Activated CD8-positive, alpha-beta memory T cell treated with anti-CD3 and anti-CD28 coated beads, Interleukin-2, amount 50 U/mL, for 4 hours (primary cell): ENCODE measurements around the gene ST3GAL3.

Experiments used
- DNase-seq: peaks from one replicate; pipeline ENCODE4 v3.0.0-alpha.2; 2020

Gene ST3GAL3

DNA sequence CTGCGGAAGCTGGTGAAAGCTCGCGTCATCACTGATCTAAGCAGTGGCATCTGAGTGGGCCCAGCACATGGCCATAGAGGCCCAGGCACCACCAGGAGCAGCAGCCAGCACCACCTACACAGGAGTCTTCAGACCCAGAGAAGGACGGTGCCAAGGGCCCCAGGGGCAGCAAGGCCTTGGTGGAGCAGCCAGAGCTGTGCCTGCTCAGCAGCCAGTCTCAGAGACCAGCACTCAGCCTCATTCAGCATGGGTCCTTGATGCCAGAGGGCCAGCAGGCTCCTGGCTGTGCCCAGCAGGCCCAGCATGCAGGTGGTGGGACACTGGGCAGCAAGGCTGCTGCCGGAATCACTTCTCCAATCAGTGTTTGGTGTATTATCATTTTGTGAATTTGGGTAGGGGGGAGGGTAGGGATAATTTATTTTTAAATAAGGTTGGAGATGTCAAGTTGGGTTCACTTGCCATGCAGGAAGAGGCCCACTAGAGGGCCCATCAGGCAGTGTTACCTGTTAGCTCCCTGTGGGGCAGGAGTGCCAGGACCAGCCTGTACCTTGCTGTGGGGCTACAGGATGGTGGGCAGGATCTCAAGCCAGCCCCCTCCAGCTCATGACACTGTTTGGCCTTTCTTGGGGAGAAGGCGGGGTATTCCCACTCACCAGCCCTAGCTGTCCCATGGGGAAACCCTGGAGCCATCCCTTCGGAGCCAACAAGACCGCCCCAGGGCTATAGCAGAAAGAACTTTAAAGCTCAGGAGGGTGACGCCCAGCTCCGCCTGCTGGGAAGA, 223.0 kb downstream of the ST3GAL3 start:
- no peak for DNase-seq

DNA sequence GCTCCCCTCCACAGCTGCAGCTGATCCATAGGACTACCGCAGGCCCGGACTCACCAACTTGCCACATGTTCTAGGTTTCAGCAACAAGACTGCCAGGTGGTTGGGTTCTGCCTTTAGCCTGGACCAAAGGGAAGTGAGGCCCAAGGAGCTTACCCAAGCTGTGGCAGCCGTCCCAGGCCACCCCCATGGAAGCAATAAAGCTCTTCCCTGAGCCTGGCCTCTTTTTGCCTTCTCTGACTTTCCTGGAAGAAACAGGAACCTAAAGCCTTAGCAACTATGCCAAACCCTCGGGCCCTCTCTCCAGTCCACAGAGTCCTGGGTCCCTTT, 223.6 kb downstream of the ST3GAL3 start:
- no peak for DNase-seq

DNA sequence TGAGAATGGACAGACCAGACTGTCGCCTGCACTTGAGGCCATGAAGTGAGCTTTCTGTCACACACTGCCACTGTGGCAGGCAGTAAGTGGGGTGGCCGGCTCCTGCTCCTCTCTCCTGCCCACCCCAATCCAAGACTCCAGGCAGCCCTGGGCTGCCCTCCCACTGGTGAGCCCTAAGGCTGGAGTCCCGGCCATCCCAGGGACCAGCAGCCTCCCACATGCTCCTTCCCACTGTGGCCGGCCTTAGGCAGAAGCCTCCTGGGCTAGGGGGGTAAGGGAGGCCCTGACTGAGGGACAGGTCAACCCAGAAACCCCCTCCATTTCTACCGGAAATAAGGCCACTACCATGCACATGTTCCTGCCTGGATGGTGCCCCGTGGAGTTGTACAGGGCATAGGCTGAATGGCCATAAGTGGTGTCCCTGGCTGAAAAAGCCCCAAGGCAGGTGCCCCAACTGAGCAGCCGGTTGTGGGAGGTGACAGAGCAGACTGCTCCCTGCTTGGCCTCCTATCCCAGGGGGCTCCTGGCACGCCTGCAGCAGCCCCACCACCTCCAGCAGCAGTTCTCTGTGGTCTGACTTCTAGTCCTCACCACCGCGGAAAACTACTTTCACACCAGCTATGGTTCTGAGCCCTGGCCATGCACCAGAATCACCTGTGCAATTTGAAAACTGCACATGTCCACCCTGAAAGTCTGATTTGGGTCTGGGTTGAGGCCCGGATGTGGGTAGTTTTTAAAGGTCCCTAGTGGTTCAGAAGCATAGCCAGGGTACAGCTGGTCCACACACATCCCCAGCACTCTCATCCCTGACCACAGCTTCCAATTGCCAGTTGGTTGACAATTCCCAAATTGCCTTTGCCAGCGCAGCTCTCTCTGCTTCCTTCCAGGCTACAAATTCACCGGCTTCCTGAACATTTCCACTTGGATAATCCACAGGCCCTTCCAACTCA, 224.7 kb downstream of the ST3GAL3 start:
- DNase-seq: no peak

DNA sequence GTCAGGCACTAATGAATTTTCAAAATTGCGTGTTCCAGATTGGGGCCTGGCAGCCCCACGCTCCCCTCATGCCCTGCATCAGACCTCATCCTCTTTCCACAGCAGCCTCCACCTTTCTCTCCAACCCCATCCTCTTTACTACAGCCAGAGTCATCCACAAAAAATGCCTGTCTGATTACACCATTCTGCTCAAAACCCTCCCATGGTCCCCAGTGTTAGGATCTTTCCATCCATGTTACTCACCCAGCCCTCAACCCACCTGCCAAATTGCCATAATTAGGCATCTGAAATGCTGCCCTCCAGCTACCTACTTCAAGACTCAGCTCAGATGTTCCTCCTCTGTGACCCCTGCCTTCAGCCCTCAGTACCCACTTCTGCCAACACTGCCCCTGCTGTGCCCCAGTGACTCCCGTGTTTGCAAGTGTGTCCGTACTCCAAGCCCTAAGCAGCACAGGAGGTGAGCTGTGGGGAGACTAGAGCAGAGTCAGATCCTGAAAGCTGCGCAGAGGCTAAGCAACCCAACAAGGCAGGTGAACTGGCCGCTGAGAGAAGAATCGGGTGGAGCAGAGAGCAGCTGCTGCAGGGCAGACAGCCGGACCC, 225.6 kb downstream of the ST3GAL3 start:
- DNase-seq: no peak

DNA sequence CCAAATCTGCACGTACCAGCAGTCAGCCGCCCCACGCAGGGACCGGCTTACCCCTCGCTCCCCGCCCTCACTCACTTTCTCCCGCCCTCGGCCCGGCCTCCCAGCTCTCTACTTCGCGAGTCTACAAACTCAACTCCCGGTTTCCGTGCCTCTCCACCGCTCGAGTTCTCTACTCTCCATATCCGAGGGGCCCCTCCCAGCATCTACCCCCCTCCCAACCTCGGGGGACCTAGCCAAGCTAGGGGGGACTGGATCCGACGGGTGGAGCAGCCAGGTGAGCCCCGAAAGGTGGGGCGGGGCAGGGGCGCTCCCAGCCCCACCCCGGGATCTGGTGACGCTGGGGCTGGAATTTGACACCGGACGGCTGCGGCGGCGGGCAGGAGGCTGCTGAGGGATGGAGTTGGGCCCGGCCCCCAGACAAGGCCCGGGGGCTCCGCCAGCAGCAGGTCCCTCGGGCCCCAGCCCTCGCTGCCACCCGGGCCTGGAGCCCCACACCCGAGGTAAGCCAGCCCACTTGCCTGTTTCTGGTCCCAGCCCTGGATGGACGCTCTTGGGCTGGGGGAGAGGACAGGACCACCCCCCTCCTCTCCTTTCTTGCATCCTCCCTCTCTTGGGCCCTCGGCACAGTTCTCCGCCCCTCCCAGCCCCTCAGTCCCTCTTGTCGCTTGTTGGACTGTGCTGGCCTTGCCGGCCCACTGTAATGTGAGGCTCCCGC, 226.2 kb downstream of the ST3GAL3 start, which contains the start of gene ARTN:
Gene ARTN (plus strand): TSS at position 416 of the 715 bp plus-strand sequence. CDS start 1,856 bp downstream, outside the sequence.
- no peak for DNase-seq

DNA sequence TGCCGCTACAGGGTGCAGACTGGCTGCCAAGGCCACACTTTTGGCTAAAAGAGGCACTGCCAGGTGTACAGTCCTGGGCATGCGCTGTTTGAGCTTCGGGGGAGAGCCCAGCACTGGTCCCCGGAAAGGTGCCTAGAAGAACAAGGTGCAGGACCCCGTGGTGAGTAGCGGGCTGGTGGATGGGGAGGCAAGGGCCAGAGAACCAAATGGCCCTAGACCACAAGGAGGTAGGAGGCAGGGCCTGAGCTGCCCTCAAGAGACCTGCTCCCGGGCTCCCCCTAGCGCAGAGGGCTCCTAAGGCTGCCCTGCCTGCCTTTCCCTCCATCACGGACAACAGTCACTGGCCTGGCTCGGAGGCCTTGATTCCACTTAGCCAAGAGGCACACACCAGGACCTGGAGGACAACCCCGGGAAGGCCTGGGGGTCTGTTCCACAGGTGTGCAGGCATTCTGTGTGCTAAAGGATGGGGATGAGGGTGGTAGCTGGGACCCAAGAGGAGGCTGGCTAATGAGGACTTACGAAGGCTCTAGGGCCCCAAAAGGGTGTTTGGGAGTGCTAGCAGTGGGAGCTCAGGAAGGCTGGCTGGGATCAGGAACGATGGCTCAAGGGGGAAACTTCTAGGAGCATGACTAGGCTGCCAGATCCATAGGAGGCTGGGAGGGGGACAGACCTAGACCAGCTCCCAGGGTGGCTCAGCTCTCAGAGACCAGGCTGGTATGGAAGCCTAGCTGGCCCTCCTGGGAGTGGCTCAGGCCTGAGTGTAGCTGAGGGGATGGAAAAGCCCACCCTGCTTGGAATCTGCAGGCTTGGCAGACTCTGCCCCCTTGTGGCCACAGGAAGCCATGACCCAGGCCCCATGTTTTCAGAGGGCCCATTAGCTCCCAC, 227.0 kb downstream of the ST3GAL3 start:
- peak; percentile 54 for DNase-seq

DNA sequence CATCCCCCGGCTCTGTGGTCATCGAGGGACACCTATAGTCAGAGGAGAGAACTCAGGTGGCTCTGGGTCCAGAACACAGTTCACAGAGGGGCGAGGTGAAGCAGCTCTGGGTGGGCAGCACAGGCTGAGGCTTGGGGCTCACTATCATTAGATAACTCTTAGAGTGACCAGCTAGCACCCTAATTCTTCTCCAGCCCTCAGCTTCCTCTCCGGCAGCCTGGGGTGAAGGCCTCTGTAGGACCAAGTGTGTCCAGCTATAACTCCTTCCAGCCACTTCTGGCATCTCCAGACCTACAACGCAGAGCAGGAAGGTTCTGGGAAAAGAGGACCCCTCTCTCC, 227.6 kb downstream of the ST3GAL3 start:
- DNase-seq: no peak

DNA sequence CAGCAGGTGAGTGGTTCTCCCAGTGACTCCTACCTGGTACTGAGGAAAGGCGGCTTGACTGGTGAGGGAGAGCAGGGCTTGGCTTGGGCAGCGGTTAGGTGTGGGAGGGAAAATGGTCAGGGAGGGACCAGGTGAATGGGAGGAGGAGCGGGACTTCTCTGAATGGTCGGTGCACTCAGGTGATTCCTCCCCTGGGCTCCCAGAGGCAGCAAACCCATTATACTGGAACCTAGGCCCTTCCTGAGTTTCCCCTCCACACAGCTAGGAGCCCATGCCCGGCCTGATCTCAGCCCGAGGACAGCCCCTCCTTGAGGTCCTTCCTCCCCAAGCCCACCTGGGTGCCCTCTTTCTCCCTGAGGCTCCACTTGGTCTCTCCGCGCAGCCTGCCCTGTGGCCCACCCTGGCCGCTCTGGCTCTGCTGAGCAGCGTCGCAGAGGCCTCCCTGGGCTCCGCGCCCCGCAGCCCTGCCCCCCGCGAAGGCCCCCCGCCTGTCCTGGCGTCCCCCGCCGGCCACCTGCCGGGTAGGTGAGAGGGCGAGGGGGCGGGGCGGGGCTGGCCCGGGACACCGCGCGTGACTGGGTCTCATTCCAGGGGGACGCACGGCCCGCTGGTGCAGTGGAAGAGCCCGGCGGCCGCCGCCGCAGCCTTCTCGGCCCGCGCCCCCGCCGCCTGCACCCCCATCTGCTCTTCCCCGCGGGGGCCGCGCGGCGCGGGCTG, 228.5 kb downstream of the ST3GAL3 start:
- DNase-seq: no peak

DNA sequence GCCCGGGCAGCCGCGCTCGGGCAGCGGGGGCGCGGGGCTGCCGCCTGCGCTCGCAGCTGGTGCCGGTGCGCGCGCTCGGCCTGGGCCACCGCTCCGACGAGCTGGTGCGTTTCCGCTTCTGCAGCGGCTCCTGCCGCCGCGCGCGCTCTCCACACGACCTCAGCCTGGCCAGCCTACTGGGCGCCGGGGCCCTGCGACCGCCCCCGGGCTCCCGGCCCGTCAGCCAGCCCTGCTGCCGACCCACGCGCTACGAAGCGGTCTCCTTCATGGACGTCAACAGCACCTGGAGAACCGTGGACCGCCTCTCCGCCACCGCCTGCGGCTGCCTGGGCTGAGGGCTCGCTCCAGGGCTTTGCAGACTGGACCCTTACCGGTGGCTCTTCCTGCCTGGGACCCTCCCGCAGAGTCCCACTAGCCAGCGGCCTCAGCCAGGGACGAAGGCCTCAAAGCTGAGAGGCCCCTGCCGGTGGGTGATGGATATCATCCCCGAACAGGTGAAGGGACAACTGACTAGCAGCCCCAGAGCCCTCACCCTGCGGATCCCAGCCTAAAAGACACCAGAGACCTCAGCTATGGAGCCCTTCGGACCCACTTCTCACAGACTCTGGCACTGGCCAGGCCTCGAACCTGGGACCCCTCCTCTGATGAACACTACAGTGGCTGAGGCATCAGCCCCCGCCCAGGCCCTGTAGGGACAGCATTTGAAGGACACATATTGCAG, 229.3 kb downstream of the ST3GAL3 start:
- no peak for DNase-seq

DNA sequence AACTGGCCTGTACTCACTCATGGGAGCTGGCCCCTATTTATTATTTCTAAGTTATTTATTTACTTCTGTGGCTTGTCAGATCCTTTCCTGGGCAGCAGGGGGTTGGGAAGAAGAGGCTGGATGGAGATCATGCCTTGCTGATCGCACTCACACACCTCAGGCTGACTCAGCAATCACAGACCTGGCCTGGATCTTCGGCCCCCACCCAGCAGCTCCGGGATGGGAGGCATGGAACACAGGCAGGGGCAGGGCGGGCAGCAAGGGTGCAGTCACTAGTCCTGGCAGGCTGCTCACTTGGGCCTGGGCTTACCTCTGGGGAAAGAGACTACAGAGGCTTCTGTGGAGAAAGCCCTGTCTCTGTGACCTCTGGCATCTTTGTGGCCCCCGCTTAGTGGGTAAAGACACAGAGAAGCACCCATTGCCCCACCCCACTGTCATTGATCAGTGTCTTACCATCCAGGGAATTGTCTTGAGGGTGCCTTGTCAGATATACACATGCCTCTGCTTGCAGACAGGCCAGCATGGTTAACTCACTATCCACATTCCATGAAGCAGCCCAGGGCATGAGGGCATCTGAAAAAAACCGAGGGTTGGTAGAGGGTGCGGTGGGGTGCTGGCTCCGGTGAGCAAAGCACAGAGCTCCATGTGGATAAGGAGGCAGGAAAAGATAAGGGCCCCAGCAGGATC, 230.0 kb downstream of the ST3GAL3 start:
- DNase-seq: no peak

DNA sequence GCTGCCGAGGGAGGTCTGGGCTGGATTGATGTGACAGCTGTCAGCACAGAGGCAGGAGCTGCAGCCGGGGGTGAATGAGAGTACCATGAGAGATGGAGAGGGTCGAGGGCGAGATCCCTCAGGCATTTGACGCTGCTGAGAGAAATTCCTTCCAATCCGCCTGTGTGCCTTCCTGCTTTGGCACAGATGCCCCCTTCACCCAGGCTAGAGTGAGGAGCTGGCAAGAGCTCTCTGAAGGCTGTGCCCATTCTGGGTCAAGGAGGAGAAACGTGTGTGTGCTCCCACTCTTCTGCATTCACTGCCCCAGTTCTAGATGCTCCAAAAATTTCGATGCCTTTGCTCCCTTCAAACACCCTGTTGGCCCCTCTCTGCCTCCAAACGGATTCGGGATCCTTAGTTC, 231.0 kb downstream of the ST3GAL3 start:
- DNase-seq: no peak

DNA sequence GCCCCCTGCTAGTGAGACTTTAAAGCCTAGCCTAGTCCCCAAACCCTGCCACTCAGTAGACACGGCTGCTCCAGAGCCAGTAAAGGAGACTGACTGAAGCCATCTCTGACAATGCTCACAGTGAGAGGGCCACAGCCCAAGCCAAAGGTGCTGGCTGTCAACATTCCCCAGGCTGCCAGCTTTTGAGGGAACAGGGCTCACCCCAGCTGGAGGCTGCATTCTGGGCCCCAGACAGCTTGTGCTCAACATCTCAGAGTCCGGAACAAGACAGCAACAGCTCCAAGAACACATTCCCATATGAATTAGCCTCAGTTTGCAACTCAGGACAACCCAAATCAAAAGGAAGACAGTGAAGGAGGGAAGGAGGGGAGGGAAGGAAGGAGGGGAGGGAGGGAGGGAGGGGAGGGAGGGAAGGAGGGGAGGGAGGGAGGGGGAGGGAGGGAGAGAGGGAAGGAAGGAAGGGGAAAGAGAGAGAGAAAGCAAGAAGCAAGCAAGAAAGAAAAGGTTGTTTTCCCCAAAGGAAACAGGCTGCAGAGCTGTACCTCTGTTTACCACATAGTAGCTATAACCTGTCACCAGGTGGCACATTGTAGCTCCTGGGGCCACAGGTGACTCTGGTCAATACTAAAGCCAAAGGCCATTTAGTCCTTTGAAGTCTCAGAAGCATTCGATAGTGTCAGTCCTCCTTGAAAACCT, 231.7 kb downstream of the ST3GAL3 start:
- no peak for DNase-seq

DNA sequence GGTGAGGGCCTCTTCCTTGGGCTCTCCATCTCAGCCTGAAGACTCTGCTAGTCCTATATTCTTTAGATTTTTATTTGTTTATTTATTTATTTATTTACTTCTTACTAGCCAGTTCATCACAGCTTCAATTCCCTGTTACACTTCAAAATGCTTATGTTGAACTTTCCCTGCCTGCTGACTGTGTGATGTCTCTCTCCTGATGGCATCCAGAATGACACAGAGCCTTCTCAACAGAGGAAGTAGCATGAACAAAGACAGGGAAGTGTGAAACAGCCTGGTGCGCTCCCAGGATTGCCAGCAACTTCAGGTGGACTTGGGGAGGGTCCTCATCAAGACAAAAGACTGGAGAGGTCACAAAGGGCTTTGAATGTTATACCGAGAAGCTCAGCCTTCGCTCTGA, 235.1 kb downstream of the ST3GAL3 start:
- no peak for DNase-seq

DNA sequence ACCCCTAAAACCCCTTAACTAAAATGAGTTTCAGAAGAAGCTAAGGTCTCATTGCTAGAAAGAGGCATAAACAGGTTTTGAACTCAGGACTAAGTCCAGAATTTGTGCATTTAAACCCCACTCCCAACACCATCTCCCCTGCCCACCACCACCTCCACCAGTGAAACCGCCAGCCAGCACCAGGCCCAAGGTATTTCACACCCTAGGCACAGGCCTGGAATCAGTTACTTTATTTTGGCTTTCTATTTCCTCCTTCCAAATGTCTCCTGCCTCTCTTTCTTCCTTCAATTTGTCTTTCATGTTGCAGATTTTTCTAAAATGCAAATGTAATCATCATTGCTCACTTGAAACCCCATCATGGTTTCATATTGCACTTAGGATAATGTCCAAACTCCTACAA, 237.5 kb downstream of the ST3GAL3 start:
- DNase-seq: no peak

DNA sequence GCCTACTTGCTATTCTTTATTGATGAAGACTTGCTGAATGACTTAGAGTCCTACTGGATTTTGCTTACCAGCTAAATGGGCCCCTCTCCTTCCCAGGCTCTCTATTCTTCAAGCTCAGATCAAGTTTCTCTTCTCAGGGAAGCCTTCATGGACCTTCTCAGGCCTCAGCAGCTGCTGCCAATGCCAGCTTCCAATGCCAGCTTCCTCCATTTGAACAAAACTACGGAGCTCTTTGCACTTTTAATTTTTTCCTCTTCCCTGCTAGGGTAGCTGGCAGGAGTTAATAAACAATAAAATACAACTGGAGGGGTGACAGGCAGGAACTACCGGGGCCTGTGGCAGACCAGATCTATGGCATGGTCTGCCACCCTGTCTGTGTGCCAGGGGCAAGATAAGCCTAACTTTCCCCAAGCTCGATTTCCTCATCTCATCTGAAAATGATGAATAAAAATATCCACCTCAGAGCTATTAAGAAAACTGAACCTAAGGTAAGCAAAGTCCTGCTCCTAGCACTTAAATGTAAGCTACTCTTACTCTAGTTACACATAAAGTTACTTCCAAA, 238.4 kb downstream of the ST3GAL3 start:
- DNase-seq: no peak

DNA sequence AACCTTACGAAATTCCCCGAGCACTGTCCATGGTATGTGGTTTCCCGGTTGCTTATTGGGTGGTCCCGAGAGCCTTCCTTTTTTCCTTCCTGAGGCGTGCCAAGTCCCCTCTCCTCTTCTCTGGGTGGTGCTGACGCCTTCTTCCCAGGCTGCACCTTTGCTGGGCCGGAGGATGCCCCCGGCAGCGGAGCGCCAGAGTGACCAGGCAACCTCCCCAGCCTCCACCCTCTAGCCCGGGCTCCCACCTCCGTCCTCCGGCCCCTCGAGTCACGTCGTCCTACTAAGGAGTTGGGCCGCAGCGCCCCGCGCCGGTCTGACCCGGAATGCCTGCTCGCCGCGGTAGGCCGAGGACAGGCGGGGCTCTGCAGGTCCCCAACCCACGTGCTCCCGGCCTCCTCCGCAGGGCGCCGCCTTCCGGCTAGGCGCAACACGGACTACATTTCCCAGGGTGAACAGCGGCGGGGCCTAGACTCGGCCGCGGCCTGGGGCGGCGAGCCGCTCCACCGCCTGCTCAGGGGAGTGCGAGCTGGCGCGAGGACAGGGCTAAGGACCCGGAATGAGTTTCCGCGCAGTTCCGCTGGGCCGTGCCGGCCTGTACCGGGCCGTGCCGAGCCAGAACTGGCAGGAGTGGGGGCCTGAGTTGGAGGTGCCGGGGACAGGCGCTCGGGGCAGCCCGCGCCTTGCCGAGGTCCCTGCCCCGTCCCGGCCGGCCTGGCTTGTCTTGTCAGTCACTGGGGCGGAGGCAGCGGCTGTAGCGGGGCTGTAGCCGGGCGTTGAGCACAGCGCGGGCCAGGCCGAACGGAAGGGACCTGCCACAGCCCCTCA, 239.1 kb downstream of the ST3GAL3 start, which contains the start of gene IPO13:
Gene IPO13 (plus strand): TSS at position 715 of the 825 bp plus-strand sequence. CDS start 651 bp downstream, outside the sequence.
- DNase-seq: peak; percentile 96

DNA sequence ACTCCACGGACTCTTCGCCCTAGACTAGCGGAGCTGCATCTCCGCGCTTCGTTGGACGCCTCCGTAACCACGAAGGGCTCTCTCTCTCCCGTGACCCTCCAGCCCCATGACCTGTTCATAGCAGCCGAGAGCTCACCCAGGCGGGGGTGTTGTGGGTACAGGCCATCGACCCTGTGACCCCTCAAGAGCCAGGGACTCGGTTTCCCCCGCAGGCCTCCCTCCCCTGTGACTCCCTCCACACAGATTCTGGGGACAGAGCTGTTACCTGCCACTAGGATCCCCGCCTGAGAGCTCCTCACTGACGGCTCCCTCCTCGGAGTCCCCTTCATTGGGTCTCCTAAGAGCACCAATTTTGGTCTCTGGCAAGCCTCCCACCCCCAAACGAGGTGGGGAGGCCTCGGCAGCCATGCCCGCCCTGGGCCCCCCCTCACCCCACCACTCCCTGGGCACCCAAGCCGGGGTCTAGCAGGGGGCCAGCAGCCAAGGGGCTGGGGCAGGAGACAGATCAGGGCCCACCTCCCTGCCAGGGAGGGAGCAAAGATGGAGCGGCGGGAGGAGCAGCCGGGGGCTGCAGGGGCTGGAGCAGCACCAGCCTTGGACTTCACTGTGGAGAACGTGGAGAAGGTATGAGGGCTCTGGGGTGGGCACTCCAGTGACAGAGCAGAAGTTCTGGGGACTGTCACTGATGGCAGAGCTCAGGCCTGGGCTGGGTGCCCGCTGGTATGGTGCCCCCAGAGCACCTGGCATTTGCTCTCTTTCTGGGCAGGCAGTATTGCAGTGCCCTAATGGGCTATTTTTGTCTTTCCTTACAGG, 239.9 kb downstream of the ST3GAL3 start:
- DNase-seq: no peak
